Measurements from ENCODE around the gene PCNX2.

PCNX2 gene

DNA sequence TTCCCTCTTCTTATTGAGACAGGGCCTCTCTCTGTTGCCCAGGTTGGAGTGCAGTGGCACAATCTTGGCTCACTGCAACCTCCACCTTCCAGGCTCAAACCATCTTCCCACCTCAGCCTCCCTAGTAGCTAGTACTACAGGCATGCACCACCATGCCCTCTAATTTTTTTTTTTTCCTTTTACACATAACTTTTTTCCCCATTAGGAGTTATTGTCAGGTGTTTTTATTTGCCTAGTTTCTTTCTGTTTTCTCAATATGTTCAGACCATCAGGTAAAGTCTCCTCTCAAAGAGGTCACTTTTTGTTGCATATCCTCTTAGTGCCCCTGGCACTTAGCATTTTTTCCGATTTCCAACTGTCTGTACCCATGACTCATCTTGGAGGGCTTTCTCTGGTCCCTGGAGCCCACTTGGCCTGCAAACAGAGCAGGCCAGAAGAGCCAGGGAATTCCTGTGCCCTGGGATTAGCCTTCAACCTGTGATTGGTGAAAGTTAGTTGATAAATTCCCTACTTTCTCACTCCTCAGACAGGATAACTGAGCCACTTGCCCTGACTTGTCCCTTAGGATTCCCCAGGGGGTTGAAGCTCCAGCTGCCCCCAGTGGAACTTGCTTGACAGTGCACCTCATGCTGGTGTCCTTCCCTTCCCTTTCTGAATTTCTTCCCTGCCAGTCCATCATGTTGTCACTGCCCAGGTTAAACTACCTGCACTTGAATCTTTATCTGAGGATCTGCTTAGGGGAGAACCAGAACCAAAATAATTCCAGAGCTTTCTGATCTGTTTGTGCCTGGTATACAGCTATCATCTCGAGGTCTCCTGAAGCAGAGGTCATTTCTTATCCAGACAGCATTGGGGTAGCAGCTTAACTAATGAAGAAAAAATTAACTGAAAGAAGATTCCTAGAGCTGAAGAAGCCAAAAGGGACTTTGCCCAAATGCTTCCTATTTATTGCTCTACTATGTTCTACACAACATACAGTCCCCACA is 342.7 kb downstream of the PCNX2 start:
- no peaks in the 10 kb centered on the region for H3K27me3 ChIP-seq (replicated peaks)
- no peak overlapping the region for H3K4me3 ChIP-seq (ENCODE audit: low read depth, low read length)
- TF ChIP-seq CTCF (IDR thresholded peaks at IDR 0.05; ENCODE audit: low read depth, low read length, missing control alignments), result peak; percentile 84
- peak; percentile 23 for DNase-seq
- H3K27ac ChIP-seq, result no peak overlapping the region
- H3K36me3 ChIP-seq (replicated peaks), result no peaks in the 10 kb centered on the region
- in situ Hi-C loops (cut with HindIII; ENCODE audit: low pct_ligation_motif_present, low sequenced_read_pairs), result no loop called here

GRCh38 chr1:232951605-232952004 is 343.9 kb downstream of the PCNX2 start:
- Histone ChIP-seq H3K27me3 (replicated peaks) (no peaks in the 10 kb centered on the region), H3K36me3 (replicated peaks) (no peaks in the 10 kb centered on the region), H3K4me3 (ENCODE audit: low read depth, low read length) (no peak overlapping the region), H3K27ac (no peak overlapping the region)
- DNase-seq, result no peak
- in situ Hi-C loops (cut with HindIII; ENCODE audit: low pct_ligation_motif_present, low sequenced_read_pairs), result no loop called here
- TF ChIP-seq CTCF (IDR thresholded peaks at IDR 0.05; ENCODE audit: low read depth, low read length, missing control alignments), result no peak

GRCh38 chr1:232951180-232951579 is 344.3 kb downstream of the PCNX2 start:
- Histone ChIP-seq H3K36me3 (replicated peaks) (no peaks in the 10 kb centered on the region), H3K4me3 (ENCODE audit: low read depth, low read length) (peak overlapping the region; percentile 81), H3K27ac (no peak overlapping the region), H3K27me3 (replicated peaks) (no peaks in the 10 kb centered on the region)
- in situ Hi-C loops (cut with HindIII; ENCODE audit: low pct_ligation_motif_present, low sequenced_read_pairs), result no loop called here
- DNase-seq, result no peak
- TF ChIP-seq CTCF (IDR thresholded peaks at IDR 0.05; ENCODE audit: low read depth, low read length, missing control alignments), result no peak

GRCh38 chr1:232950197-232951176 is 345.0 kb downstream of the PCNX2 start, which contains the start of gene NTPCR:
Gene NTPCR, plus strand, starts transcription at chr1:232950611. Its CDS starts 100 bp downstream, at chr1:232950711.
- no peaks in the 10 kb centered on the region for H3K36me3 ChIP-seq (replicated peaks)
- H3K27me3 ChIP-seq (replicated peaks), result no peaks in the 10 kb centered on the region
- in situ Hi-C loops (cut with HindIII; ENCODE audit: low pct_ligation_motif_present, low sequenced_read_pairs), result no loop called here
- peak within 1 kb of the TSS; percentile 81 for H3K4me3 ChIP-seq (ENCODE audit: low read depth, low read length)
- DNase-seq, result peak; percentile 86
- peak within 1 kb of the TSS; percentile 67 for H3K27ac ChIP-seq
- peak; percentile 2 for TF ChIP-seq CTCF (IDR thresholded peaks at IDR 0.05; ENCODE audit: low read depth, low read length, missing control alignments)

GRCh38 chr1:232949636-232950196 is 345.8 kb downstream of the PCNX2 start:
- H3K27me3 ChIP-seq (replicated peaks), result no peaks in the 10 kb centered on the region
- no peak for DNase-seq
- H3K27ac ChIP-seq, result peak overlapping the region; percentile 67
- TF ChIP-seq CTCF (IDR thresholded peaks at IDR 0.05; ENCODE audit: low read depth, low read length, missing control alignments), result no peak
- H3K4me3 ChIP-seq (ENCODE audit: low read depth, low read length), result peak overlapping the region; percentile 81
- in situ Hi-C loops (cut with HindIII; ENCODE audit: low pct_ligation_motif_present, low sequenced_read_pairs), result no loop called here
- H3K36me3 ChIP-seq (replicated peaks), result no peaks in the 10 kb centered on the region
